Small intestine (tissue), 7 donors: ENCODE results near the gene YIPF6. TPM values are rescaled to one million over a fixed set of nuclear protein-coding genes. Genes with fewer than 3 reads are reported as not detected.
"Not testable (repeated sequence)": the region's sequence is repeated elsewhere in the genome, so short reads cannot be mapped to it uniquely, and the experiment has no call there.

Experiments used
- DNase-seq, 2 donors: peaks; one replicate each; pipeline versions ENCODE4 v3.0.0 to v3.0.0-alpha.2; 2013
- FAIRE-seq: peaks from 2 replicates; lab custom pipeline; 2012; peaks lifted over from hg19 to GRCh38; lab: Jason Lieb, UNC
- H3K27ac ChIP-seq, 3 donors: one replicate each; pipeline ENCODE4 v1.5.1; 2013; ENCODE audit warnings: low read length in 2 of 3, mild to moderate bottlenecking in 2 of 3, control low read depth in 1 of 3, inconsistent platforms in 1 of 3, low read depth in 1 of 3, moderate library complexity in 1 of 3
- H3K27me3 ChIP-seq, 3 donors: one replicate each; pipeline ENCODE4 v1.6.1; 2013; ENCODE audit warnings: low read length in 3 of 3, inconsistent platforms in 1 of 3; ENCODE audit not compliant: control insufficient read depth in 3 of 3, insufficient read depth in 3 of 3
- H3K36me3 ChIP-seq, 3 donors: one replicate each; pipeline ENCODE4 v1.6.1; 2013; ENCODE audit warnings: low read length in 3 of 3, inconsistent platforms in 1 of 3, low read depth in 1 of 3, mild to moderate bottlenecking in 1 of 3, moderate library complexity in 1 of 3; ENCODE audit not compliant: control insufficient read depth in 3 of 3, insufficient read depth in 2 of 3
- H3K4me1 ChIP-seq, 3 donors: one replicate each; pipeline ENCODE4 v1.6.1; 2013; ENCODE audit warnings: low read length in 2 of 3, inconsistent platforms in 1 of 3, low read depth in 1 of 3, mild to moderate bottlenecking in 1 of 3, moderate library complexity in 1 of 3; ENCODE audit not compliant: control insufficient read depth in 3 of 3, insufficient read depth in 2 of 3
- H3K4me3 ChIP-seq, 3 donors: one replicate each; pipeline ENCODE4 v1.5.1; 2013; ENCODE audit warnings: low read length in 3 of 3, control low read depth in 1 of 3, inconsistent platforms in 1 of 3, low read depth in 1 of 3, mild to moderate bottlenecking in 1 of 3, moderate library complexity in 1 of 3
- H3K9me3 ChIP-seq, 2 donors: one replicate each; pipeline ENCODE4 v1.6.1; 2013; ENCODE audit warnings: low read depth in 1 of 2, low read length in 1 of 2; ENCODE audit not compliant: control insufficient read depth in 2 of 2, insufficient read depth in 1 of 2
- WGBS, 3 donors: extraction: QIAGEN DNeasy Blood & Tissue Kit; methylation state at CpG; one replicate each; pipeline ENCODE4 v1.1.7; 2013; 5-methylcytosine and 5-hydroxymethylcytosine counted together
- polyA plus RNA-seq, 4 donors: library from polyadenylated mRNA; stranded (reverse) in 3 of 4; unstranded in 1 of 4; fragments of 200-250 nt in 3 of 4; fragments of 120-200 nt in 1 of 4; gene quantifications; one replicate each; pipeline versions ENCODE4 v1.2.1 to v1.2.3, GENCODE V29; 2013
- donor health status: healthy with polysubstance abuse.
- donor health status: control.
- donor health status: control.
- donor health status: Bipolar disorder and iron deficiency.
- donor health status: healthy.

The YIPF6 gene
- polyA plus RNA-seq, 4 donors: 6.2 to 31.5 (median 8.8) TPM

- DNase-seq: no peak
- 64 to 83% (median 81%) methylated on average over 2 of the region's 2 CpGs for WGBS, 3 donors
- Histone ChIP-seq H3K4me1 (peaks cover 0 to 3% (median 0%) of the 10 kb centered on the region in 3 donors), H3K4me3 (no peak overlapping the region), H3K36me3 (no peaks in the 10 kb centered on the region), H3K27ac (no peak overlapping the region), H3K27me3 (no peaks in the 10 kb centered on the region), H3K9me3 (no peaks in the 10 kb centered on the region)
- FAIRE-seq: no peak
These were observed 6.3 kb upstream of the YIPF6 start for GRCh38 chrX:68492583-68492982.

- not testable (repeated sequence) for H3K27me3 ChIP-seq, H3K27ac ChIP-seq, H3K4me3 ChIP-seq, FAIRE-seq, H3K4me1 ChIP-seq, DNase-seq, H3K36me3 ChIP-seq, H3K9me3 ChIP-seq
- WGBS, 3 donors: 89 to 98% (median 98%) methylated on average over 2 of the region's 2 CpGs
These were observed 5.1 kb upstream of the YIPF6 start for GRCh38 chrX:68493776-68494175.

GRCh38 chrX:68498044-68498507 is 775 bp upstream of the YIPF6 start:
- DNase-seq (peak in 1 of 2 donors; percentile 8), FAIRE-seq (no peak)
- Histone ChIP-seq H3K27me3 (no peaks in the 10 kb centered on the region), H3K27ac (peak overlapping the region; percentile 60 to 99 (median 97)), H3K4me3 (peak overlapping the region; percentile 46 to 88 (median 73)), H3K4me1 (no peaks in the 10 kb centered on the region), H3K36me3 (no peaks in the 10 kb centered on the region), H3K9me3 (no peaks in the 10 kb centered on the region)
- 1 to 21% (median 2%) methylated on average over 4 of the region's 4 CpGs for WGBS, 3 donors

- WGBS, 3 donors: 70 to 74% (median 71%) methylated on average over 17 of the region's 17 CpGs
- Histone ChIP-seq H3K27me3 (no peaks in the 10 kb centered on the region), H3K36me3 (peaks cover 0 to 4% (median 0%) of the 10 kb centered on the region in 3 donors), H3K27ac (peak overlapping the region in 2 of 3 donors; percentile 97 to 99), H3K4me3 (peak overlapping the region; percentile 46 to 88 (median 68)), H3K9me3 (no peaks in the 10 kb centered on the region), H3K4me1 (no peaks in the 10 kb centered on the region)
- FAIRE-seq: no peak
- DNase-seq: no peak
These were observed 973 bp downstream of the YIPF6 start for GRCh38 chrX:68499543-68500504.

GRCh38 chrX:68503836-68504636 is 5.2 kb downstream of the YIPF6 start:
- Histone ChIP-seq H3K4me3 (no peak overlapping the region), H3K27ac (no peak overlapping the region), H3K27me3 (no peaks in the 10 kb centered on the region), H3K9me3 (no peaks in the 10 kb centered on the region), H3K4me1 (no peaks in the 10 kb centered on the region), H3K36me3 (peaks cover 0 to 4% (median 0%) of the 10 kb centered on the region in 3 donors)
- WGBS, 3 donors: 71 to 84% (median 75%) methylated on average over 11 of the region's 11 CpGs
- DNase-seq: no peak
- no peak for FAIRE-seq

GRCh38 chrX:68506649-68507048 is 7.8 kb downstream of the YIPF6 start:
- 79 to 91% (median 81%) methylated on average over 2 of the region's 2 CpGs for WGBS, 3 donors
- no peaks in the 10 kb centered on the region for H3K9me3 ChIP-seq
- H3K4me3 ChIP-seq: no peak overlapping the region
- no peak for DNase-seq
- H3K36me3 ChIP-seq: peaks cover 0 to 4% (median 0%) of the 10 kb centered on the region in 3 donors
- FAIRE-seq: no peak
- H3K27ac ChIP-seq: no peak overlapping the region
- no peaks in the 10 kb centered on the region for H3K4me1 ChIP-seq
- no peaks in the 10 kb centered on the region for H3K27me3 ChIP-seq

GRCh38 chrX:68508799-68509198 is 9.9 kb downstream of the YIPF6 start:
- 54 to 74% (median 57%) methylated on average over 2 of the region's 2 CpGs for WGBS, 3 donors
- no peaks in the 10 kb centered on the region for H3K4me1 ChIP-seq
- FAIRE-seq: no peak

GRCh38 chrX:68511255-68511654 is 12.4 kb downstream of the YIPF6 start:
- WGBS, 3 donors: 14 to 38% (median 21%) methylated on average over 3 of the region's 3 CpGs

More at GRCh38 chrX:68508799-68509198, 9.9 kb downstream of the YIPF6 start:
- no peaks in the 10 kb centered on the region for H3K27me3 ChIP-seq
- peaks cover 0 to 6% (median 0%) of the 10 kb centered on the region in 3 donors for H3K36me3 ChIP-seq
- no peak for DNase-seq
- no peaks in the 10 kb centered on the region for H3K9me3 ChIP-seq
- H3K27ac ChIP-seq: no peak overlapping the region
- H3K4me3 ChIP-seq: no peak overlapping the region

More at GRCh38 chrX:68511255-68511654, 12.4 kb downstream of the YIPF6 start:
- H3K9me3 ChIP-seq: no peaks in the 10 kb centered on the region
- H3K36me3 ChIP-seq: peaks cover 0 to 20% (median 2%) of the 10 kb centered on the region in 3 donors
- no peaks in the 10 kb centered on the region for H3K27me3 ChIP-seq
- H3K4me3 ChIP-seq: no peak overlapping the region
- H3K27ac ChIP-seq: no peak overlapping the region
- H3K4me1 ChIP-seq: no peaks in the 10 kb centered on the region
- FAIRE-seq (no peak), DNase-seq (peak; percentile 47 to 53)
